GM21526 (cell line): ENCODE data around the gene MB.
"Not testable (repeated sequence)": the region's sequence is repeated elsewhere in the genome, so short reads cannot be mapped to it uniquely, and the experiment has no call there.

Experiments
- ATAC-seq: cut with Tn5 transposase; IDR thresholded peaks from one replicate; pipeline ENCODE4 v1.9.1; 2021; ENCODE audit warnings: moderate library complexity; ENCODE audit not compliant: unreplicated experiment, low FRiP score

Gene MB

DNA sequence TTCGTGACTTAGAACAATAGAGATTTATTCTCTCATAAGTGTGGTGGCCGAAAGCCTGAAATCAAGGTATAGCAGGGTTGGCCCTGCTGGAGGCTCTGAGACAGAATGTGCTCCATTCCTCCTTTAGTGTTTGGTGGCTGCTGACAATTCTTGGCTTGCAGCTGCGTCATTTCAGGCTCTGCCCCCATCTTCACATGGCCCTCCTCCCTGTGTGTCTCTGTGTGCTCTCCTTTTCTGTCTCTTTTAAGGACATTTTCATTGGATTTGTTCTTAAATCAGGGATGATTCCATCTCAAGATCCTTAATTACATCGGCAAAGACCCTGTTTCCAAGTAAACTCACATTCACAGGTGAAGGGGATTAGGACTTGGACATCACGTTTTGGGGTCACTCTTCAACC, 20.9 kb upstream of the MB start:
- no peak for ATAC-seq

DNA sequence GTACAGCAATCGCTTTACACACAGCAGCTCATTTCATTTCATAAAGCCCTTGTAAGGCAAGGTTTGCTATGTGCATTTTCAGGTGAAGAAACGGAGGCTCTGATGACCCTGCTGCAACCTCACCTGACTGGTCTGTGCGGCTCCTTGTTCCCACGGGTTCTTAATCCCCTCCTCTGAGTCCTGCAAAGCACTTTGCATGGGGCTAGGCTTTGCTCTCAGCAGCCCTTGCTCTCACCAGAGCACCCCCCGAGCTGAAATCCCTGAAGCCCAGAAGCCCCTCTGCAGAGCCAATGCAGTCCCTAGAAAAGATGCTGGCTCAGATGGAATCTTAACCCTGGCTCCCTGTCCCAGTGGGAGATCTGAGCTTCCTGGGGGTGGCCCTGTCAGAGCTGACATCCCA, 20.1 kb upstream of the MB start:
- no peak for ATAC-seq

DNA sequence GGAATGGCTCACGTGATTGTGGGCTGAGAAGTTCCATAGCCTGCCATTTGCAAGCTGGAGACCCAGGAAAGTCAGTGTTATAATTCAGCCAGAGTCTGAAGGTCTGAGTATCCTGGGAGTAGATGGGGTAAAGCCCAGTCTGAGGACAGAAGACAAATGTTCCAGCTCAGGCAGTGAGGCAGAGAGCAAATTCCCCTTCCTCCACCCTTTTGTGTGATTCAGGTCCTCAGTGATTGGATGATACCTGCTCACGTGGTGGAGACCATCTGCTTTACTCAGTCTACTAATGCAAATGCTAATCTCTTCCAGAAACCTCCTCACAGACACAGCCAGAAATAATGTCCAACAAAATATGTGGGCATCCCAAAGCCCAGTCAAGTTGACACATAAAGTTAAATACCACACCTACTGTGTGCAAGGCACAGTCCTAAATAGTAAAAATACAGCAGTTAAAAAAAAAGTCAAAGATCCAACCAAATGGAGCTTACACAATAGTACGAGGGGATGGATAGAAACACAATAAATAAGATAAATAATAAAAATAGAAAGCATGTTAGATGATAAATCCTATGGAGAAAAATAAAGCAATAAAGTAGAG, 17.9 kb upstream of the MB start:
- no peak for ATAC-seq

DNA sequence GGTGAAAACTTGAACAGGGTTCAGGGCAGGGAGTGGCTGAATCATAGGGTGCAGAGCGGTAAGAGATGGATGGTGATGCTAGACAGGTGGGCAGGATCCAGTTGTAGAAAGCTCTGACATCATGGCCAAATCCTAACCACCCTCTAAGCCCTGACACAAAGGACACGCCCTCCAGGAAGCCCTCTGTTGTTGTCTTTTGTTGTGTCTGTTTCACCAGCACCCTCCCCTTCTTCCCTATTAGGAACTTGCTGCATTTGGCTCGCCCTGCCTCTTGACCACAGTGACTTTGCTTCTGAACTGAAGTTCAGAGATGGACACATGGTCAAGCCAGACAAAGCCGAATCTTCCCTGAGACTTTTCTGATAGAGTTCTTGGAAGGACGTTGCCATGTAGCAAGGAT, 16.9 kb upstream of the MB start:
- ATAC-seq, result no peak

DNA sequence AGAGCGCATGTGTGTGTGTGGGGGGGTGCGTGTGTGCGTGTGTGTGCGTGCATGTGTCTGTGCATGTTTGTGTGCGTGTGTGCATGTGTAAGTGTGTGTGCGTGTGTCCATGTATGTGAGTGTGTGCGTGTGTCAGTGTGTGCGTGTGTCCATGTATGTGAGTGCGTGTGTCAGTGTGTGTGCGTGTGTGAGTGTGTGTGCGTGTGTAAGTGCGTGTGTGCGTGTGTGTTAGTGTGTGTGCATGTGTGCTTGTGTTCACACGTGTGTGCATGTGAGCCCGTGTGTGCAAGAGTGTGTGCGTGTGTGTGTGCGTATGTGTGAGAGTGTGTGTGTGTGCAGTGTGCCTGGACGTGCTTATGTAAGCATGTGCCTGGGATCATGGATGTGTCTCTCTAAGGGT, 16.4 kb upstream of the MB start:
- no peak for ATAC-seq

DNA sequence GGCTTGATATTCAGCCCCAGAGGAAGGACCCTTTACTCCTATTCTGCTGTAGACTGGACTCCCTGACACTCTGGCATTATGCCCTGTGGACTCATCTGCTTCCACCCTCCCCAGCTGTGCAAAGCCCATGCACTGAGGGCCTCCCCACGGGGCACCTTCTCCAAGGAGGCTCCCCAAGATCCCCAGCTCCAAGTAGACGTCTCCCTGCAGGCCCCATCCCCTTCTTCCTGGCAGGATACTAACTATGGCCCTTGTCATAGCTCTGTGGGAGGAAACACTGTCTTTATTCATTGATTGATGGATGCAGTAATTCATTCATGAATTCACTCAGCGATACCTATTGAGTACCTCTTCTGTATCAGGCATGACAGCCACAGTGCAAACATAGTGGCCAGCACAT, 15.8 kb upstream of the MB start:
- ATAC-seq, result no peak

DNA sequence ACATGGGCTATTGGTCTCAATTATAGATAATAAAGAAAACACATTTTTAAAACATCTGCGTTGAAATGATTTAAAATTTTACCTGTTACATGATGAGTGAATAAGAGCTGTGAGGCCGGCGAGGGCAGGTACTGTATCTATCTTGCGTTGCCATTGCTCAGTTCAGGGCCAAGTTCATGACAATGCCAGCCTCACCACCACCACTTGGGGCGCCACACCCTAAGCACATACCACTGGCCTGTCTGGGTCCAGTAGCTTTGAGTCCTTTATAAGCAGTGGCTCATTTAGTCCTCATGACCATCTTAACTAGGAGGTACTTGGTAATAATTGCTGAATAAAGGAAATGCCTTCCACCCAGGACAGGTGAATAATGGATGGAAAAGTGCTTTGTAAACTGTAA, 14.5 kb upstream of the MB start:
- ATAC-seq, result no peak

DNA sequence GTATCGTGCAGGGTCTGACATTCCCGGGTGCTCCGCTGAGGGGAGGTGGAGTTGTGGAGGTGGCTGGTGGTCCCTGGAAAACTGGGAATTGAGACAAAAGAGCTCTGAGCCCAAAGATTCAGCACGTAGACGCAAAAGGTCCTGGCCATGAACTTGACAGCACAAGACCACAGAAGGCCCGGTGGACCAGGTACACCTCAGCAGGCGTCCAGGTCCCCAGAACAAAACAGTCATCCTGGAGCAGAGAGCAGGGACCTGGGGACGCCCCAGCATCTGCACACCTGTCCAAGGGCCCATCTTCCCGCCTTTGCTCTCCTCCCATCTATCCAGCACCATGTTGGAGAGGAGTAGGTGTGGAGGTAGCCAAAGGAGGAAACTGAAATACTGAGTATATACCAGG, 13.8 kb upstream of the MB start:
- no peak for ATAC-seq

DNA sequence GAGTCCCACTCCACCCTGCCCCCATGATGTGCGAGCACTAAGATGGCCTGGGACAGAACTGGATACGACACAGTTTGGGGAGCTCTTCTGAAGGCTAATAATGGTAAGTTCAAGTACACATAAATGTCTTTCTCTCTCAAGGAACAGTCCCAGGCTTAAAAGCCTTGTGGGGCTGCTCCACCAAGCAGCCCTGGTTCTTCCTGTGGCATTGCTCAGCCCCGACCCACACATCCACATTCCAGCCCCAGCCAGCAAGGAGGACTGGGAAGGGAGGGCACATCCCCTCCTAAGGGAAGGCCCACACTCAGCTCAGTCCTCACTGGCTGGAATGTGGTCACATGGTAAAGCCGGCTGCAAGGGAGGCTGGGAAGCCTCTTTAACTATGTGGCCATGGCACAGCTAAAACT, 13.3 kb upstream of the MB start:
- ATAC-seq, result no peak

DNA sequence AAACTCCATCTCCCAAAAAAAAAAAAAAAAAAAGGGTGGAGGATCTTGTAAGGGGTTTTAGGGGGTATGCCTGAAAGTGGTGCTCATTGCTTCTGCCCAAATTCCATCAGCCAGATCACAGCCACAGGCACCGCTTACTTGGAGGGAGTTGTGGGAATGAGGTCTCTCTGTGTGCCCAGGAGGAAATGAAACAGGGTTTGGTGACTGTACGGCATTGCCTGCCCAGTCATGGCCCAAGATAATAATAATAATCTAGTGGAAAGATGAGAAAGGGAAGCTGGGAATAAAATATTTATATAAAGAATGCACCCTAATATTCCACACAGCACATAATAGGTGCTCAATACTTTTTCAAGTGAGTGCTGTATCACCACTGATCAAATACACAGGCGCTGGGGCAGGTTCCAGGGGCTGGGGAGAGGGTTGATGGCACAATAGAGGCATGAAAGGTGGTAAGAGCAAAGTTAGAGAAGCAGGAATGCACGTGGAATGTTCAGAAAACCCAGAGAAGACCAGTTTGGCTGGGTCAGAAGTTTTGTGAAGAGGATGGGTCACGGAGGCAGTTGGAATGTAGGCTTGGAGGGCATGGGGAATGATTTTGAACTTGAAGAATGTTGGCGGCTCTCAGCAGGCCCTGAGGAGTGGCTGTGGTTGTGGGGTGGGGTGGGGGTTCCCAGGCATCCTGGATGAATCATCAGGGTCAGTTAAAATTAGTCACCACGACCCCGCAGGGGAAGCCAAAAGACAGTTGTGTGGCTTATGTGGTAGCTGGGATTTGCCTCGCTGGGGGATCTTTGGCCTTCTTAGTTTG, 12.5 kb upstream of the MB start:
- no peak for ATAC-seq

DNA sequence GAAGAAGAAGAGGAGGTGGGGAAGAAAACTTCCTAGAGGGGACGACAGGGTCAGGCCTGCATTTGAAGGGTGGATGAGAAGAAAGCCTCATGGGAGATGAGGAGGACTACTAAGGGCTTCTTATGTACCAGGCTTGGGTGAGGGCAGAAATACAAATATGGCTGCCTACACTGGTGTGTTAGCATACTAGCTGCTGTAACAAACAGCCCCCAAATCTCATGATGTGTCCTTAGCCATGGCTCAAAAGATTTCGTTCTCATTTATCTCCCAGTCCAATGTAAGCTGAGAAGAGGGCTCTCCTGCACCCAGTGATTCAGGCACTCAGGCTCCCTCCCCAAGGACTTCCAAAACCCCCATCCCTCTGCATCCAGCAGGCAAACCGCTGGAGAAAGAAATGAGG, 11.6 kb upstream of the MB start:
- no peak for ATAC-seq

DNA sequence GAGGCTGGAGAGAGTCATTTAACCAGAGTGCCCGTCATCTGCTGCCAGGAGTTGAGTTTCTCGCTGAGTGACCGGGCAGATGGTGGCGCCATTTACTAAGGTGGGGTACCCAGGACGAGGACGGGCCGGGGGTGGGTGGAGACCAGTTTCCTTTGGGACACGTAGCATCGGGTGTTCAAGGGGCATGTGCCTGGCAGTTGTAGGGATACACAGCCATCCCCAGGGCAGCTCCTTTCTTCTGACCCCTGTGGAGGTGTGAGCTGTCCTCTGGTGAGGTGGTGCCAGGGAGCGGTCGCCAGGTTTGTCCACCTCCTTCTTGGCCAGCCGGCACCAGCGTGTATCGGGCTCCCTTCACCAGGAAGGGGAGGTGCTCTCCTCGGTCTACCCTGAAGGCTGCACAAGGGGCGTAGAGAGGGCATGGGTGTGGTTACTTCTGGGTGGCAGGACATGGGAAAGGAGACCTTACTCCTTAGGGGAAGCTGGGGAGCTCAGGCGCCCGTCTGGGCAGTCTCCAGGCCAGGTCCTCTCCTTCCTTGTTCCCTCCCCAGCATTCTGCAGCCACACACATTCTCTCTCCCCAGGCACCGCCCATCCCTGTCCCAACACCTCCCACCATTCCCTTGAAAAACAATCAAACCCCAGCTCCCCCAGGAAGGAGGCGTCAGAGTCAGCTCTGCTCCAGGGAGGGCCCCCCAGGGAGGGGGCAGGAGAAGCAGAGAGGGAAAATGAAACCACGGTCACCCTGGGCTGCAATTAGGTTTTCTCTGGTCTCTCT, 10.3 kb upstream of the MB start:
- no peak for ATAC-seq

DNA sequence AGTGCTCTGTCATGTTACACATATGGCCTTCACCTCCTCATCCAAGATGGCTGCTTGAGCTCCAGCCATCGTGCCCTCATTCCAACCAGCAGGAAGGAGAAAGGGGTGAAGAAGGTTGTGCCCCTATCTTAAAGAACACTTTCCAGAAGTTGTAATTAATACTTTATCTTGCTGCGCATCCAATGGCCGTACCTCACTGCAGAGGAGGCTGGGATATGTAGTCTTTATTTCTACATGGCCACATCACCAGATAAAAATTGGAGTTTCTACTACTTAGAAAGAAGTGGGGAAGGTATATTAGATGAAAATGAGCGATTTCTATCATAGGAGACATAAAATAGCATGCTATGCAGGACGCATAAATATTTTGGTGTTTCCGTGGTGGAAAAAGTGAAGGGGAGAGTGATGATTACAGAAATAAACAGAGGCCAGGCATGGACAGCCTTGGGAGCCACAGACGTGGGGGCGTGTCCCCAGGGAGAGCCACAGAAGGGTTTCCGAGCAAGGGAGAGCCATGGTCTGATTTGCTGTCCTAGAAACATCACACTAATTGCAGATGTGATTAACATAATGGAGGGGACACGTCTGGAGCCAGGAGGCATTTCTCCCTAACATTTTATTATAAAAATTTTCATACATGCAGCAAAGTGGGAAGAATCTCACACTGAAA, 8.8 kb upstream of the MB start:
- ATAC-seq, result no peak

DNA sequence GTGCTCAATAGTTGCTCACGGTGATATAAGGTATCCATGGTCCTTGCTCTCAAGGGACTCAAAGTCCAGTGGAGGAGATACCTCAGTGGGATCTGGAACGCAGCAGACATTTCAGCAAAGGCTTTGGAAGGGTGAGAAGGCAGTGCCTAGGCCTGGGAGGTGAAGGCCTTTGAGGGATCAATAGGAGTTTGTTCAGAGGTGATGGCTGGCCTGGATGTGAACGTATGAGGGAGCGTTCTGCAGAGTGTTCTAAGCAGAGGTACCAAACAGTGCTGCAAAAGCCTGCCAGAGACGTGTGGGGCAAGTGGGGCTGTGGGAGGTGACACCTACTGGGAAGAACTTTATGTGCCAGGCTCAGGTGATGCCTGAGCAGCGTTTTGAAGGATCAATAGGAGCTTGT, 7.4 kb upstream of the MB start:
- ATAC-seq, result no peak

DNA sequence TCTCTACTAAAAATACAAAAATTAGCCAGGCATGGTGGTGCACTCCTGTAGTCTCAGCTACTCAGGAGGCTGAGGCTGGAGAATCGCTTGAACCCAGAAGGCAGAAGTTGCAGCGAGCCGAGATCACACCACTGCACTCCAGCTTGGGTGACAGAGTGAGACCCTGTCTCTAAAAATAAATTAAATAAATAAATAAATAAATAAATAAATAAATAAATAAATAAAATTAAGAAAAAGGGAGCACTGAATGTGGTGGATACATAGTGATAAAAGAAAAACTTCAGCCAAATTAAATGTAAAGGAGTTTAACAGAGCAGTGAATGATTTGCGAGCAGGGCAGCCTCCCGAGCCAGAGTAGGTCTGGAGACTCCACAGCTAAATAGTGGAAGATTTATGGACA, 6.8 kb upstream of the MB start:
- not testable (repeated sequence) for ATAC-seq

DNA sequence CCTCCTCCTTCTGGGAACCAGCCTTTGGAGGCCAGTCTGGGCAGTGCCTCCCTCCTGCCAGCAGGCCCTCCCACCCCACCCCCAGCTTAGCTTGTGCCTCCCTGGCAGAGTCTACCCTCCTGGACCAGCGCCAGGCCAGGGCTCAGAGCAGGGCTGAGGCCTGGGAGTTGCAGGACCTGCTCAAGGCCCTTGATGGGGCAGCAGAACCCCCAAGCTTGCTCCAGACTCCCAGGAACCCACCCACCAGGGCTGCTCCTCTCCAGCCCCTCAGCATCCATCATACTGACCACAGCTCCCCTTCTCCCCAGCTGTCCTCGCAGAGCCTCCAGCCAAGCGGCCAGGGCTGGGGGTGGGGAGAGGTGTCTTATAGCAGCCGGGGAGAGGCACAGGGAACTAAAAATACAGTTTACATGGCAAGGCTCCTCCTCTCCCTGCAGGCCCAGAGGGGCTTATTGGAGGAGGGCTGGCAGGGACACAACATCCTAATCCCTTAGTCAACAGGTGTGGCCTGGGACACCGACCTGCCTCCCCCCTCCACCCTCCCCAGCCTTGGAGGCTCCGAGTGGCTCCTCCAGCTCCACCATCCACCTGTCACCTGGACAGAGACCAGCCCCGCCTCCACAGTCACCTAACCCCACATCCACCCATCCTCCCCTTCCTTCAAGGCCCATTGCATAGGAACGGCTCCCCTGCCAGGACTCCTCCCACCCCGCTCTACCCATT, 5.2 kb upstream of the MB start:
- ATAC-seq, result no peak

DNA sequence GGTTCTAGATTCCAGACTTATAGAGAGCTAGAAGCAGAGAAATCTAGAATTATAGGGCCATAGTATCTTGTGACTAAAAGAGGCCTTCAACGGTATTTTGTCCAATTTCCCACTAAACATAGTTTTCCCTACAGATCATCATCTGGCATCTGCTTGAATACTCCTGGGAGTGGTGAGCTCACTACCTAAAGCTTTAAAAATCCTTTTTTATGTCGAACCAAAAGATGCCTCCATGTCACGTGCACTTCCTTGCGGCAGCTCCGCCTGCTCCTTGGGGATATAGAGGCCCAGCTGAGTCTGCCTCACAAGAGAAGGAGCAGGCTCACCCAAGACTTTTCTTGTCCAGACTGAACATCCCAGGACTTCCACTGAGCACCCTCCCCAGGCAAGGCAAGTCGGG, 4.3 kb upstream of the MB start:
- ATAC-seq, result no peak

DNA sequence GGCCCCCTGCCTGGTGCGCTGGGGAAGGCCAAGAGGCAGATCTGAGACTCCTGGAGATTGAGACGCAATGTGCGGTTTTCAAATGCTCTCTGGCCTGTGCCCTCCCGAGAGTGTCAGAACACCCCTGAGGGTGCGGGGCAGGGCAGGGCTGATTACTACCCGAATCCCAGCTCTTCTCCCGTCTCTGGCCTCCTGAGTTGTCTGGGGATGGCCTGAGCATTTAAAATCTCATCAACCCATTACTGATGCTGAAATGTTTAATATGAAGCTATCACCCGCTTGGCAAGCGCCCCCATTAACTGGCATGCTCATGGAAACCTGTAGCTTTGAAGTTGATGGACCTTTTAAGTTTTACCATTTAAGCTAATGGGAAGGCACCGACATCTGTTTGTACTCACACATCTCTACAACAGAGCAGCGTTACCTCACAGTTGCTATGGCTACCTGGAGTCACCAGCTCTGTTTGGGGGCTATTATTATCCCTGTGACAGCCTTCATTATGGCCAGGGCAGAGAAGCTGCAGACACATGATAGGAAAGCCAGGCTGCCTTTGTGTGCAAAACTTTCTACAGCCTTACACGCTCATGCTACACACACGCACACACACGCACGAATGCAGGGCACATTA, 3.6 kb upstream of the MB start:
- no peak for ATAC-seq

DNA sequence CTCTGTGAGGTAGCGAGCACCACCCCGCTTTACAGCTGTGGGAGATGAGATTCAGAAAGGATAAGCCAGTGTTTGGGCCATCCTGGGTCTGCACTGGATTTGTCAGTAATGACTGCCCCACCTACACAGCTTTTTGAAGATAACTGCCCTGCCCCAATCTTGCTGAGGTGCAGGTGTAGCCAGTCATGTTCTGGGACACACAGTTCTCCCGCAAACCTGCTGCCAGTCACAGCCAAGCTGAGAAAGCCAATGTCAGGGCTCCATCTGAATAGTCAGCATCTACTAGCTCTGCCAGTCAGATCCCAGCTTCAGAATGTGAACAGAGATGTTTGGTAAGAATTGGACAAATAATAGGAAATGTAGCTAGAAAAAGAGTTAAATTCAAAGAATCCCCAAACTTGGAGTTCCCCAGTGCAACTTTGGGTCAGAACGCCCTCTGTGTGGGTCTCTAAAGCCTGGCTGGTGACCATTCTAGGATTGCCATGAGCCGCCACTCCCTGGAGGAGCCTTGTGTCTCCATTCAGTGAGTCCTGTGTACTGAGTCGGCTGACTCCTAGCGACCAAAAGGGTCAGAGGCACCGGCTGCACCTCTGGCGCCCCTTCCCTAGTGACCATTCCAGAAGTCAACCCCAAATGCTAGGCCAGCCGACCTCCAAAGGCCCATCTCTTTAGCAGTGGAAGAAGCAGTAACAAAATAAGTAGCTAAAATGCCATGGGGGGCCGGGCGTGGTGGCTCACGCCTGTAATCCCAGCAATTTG, 2.4 kb upstream of the MB start:
- ATAC-seq, result no peak
